ENCODE data around the gene PPIE.

DNA sequence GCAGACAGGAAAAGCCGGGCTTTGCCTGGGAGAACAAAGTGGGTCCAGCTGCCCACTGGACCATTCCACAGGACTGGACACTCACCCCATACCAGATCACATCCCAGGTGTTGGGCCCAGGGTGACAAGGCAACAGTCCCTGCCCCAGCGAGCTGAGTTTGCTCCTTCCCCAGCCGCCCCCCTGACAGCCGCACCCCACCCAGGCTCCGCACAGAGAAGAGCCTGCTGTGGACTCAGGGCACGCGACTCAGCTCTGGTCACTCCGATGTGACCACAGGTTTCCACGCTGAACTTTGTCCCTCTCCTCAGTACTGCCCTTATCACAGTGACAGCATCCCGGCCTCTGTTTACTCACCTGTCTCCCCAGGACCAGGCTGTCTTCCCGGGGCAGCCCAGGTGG lies 48.8 kb downstream of the PPIE start:
- TF ChIP-seq CTCF (IDR thresholded peaks at IDR 0.05; ENCODE audit: insufficient read depth, low read length, poor library complexity, severe bottlenecking): no peak
- no peak for TF ChIP-seq EZH2phosphoT487 (conservative IDR thresholded peaks at IDR 0.05; ENCODE audit: low read length)
